Epithelial cell of esophagus (primary cell): Measurements from ENCODE around the gene RAB11B.

Source experiments
- DNase-seq: peaks from one replicate; pipeline ENCODE4 v3.0.0; 2010; ENCODE audit warnings: low read depth
- H3K4me3 ChIP-seq: 2 replicates; pipeline ENCODE4 v1.5.1; 2011; ENCODE audit warnings: mild to moderate bottlenecking, low read length, control low read depth
- TF ChIP-seq, protein P1 (sequence below): IDR thresholded peaks from 2 replicates; pipeline ENCODE4 v1.5.1; 2011; ENCODE audit warnings: low read depth, mild to moderate bottlenecking, low read length, control low read depth, inconsistent platforms; ENCODE audit not compliant: insufficient read depth; ENCODE audit errors: missing control alignments

RAB11B gene

DNA sequence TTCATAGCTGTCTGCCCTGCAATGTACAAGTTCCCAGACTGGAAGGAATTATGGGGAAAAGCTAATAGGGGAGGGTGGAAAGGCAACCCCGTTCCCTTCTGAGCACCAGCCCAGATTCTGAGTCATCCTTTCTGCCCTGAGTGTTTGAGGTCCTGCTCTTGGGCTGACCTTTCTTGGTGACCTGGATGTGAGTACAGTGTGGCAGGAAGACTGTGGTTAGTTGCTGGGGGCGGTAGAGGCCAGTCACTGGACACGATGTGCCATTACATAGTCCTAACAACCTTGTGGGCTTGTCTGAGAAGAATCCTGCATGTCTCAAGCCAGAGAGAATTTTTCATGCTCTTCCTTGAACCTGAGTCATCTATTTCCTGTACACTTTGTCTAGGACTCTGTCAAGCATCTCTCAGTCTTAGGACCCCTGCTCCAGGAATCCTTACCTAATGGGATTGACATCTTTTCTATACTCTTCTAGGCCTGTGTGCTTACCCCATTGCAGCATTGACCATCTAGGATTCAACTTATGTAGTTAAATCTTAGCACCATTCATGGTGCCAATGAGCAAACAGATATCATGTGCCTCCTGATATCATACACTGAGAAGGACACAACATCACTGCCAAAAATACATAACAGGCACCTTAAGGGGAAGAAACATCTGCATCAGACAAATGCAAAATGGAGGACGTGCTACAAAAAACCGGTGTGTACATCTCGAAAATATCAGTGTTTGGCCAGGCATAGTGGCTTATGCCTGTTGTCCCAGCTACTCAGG, 34.3 kb upstream of the RAB11B start:
- TF ChIP-seq, protein P1, sequence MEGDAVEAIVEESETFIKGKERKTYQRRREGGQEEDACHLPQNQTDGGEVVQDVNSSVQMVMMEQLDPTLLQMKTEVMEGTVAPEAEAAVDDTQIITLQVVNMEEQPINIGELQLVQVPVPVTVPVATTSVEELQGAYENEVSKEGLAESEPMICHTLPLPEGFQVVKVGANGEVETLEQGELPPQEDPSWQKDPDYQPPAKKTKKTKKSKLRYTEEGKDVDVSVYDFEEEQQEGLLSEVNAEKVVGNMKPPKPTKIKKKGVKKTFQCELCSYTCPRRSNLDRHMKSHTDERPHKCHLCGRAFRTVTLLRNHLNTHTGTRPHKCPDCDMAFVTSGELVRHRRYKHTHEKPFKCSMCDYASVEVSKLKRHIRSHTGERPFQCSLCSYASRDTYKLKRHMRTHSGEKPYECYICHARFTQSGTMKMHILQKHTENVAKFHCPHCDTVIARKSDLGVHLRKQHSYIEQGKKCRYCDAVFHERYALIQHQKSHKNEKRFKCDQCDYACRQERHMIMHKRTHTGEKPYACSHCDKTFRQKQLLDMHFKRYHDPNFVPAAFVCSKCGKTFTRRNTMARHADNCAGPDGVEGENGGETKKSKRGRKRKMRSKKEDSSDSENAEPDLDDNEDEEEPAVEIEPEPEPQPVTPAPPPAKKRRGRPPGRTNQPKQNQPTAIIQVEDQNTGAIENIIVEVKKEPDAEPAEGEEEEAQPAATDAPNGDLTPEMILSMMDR, result no peak
- H3K4me3 ChIP-seq, result no peak overlapping the region
- DNase-seq, result peak; percentile 78

DNA sequence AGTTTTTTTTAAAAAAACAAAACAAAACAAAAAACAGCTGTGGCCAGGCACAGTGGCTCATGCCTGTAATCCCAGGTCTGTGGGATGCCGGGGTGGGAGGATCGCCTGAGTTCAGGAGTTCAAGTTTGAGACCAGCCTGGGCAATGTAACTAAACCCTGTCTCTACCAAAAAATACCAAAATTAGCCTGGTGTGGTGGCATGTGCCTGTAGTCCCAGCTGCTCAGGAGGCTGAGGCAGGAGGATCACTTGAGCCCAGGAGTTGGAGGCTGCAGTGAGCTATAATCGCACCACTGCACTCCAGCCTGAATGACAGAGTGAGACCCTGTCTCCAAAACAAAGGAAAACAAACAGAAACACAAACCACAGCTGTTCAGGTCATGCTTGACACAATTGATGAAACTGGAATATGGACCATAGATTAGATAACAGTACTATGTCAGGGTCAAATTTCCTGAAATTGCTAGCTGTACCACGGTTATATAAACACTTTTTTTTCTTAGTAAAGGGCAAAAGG, 33.1 kb upstream of the RAB11B start:
- H3K4me3 ChIP-seq, result no peak overlapping the region
- DNase-seq, result no peak
- TF ChIP-seq, protein P1, result no peak

DNA sequence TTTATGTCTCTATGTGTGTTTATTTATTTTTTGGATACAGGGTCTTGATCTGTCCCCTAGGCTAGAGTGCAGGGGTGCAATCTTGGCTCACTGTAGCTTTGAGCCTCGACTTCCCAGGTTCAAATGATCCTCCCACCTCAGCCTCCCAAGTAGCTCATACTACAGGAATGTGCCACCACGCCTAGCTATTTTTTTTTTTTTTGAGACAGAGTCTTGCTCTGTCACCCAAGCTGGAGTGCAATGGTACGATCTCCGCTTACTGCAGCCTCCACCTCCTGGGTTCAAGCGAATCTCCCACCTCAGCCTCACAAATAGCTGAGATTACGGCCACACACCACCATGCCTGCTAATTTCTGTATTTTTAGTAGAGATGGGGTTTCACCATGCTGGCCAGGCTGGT, 31.2 kb upstream of the RAB11B start:
- DNase-seq, result no peak
- H3K4me3 ChIP-seq, result no peak overlapping the region
- TF ChIP-seq, protein P1, result no peak

DNA sequence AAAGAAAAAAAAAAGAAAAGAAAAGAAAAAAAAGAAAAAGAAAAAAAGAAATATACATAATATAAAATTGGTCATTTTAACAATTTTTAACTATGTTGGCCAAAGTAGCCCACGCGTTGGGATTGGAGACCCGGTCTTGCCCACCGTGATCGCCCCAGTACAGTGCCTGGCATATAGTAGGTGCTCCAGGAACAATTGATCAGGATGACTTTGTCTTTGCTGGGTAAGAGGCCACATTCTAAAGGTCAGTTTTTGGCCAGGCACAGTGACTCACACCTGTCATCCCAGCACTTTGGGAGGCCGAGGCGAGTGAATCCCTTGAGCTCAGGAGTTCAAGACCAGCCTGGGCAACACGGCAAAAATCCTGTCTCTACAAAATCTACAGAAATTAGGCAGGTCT, 30.0 kb upstream of the RAB11B start:
- TF ChIP-seq, protein P1, result no peak
- H3K4me3 ChIP-seq, result no peak overlapping the region
- DNase-seq, result no peak

DNA sequence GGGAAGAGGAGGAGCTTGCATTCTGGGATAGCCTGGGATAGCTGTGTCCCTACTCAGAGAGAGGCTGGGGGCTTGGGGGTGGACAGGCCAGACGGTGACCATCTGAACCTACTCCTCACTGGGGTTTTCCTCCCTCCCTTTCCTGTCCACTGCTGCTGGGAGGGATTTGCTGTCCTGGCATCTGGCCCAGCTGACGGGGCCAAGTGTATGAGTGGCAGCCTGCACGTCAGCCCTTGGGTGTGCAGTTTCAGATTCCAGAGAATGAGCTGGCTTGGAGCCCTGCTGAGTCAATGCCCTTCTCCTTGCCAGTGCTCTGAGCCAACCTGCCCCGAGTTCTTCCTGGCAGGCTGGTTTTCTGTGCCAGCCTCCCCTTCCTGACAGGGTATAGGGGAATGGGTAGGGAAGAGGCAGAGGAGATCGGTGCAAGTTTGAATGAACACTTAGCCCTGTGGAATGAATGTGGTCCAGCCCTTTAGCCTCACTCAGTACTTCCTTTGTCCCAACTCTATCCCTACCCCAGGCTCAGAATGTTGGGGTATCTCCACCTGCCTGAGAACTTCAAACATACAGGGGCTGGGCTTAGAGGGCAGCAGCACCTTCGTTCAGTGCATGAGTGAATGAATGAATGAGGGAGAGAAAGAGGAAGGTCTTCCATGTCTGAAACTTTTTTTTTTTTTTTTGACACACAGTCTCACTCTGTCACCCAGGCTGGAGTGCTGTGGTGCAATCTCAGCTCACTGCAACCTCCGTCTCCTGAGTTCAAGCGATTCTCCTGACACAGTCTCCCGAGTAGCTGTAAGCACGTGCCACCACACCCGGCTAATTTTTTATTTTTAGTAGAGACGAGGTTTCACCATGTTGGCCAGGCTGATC, 28.0 kb upstream of the RAB11B start:
- no peak overlapping the region for H3K4me3 ChIP-seq
- peak; percentile 100 for DNase-seq
- TF ChIP-seq, protein P1, result no peak

DNA sequence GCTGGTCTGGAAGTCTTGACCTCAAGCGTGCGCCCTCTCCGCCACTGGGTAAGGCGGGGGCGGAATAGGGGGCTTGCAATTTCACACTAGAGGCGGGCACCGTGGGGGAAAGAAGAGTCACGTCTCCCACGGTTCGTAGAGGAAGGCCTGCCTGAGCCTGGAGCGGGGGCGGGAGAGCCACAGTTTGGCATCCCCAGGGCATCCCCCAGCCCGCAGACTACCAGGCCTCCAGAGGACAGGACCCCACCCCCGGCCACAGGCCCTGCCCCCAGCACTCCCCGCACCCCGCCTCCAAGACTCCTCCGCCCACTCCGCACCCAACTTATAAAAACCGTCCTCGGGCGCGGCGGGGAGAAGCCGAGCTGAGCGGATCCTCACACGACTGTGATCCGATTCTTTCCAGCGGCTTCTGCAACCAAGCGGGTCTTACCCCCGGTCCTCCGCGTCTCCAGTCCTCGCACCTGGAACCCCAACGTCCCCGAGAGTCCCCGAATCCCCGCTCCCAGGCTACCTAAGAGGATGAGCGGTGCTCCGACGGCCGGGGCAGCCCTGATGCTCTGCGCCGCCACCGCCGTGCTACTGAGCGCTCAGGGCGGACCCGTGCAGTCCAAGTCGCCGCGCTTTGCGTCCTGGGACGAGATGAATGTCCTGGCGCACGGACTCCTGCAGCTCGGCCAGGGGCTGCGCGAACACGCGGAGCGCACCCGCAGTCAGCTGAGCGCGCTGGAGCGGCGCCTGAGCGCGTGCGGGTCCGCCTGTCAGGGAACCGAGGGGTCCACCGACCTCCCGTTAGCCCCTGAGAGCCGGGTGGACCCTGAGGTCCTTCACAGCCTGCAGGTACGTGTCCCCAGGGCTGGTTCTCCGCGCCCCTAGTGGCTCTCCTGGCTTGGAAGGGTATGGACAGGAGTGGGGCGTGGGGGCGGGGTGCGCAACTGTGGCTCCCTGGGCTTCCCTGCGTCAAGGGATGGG, 26.1 kb upstream of the RAB11B start, which contains the start of gene ANGPTL4:
ANGPTL4 (plus strand) TSS at position 353 of the 969 bp plus-strand sequence; CDS start at position 520, 167 bp downstream.
- peak; percentile 80 for DNase-seq
- TF ChIP-seq, protein P1, result peak; percentile 3
- H3K4me3 ChIP-seq, result peak within 1 kb of the TSS; percentile 62
